ENCODE measurements around the gene RTL5. TPM values are rescaled to one million over a fixed set of nuclear protein-coding genes. Genes with fewer than 3 reads are reported as not detected.

The RTL5 gene
- total RNA-seq, 1 experiment from 2014 or later, result 2.5 TPM

GRCh38 chrX:72142094-72142793 is 10.5 kb upstream of the RTL5 start:
- RAD21 ChIA-PET (ENCODE audit: low non-redundant PET in 1 of 2, low total read pairs in 2 of 2, uncharacterized antibody in 2 of 2, unreplicated experiment in 2 of 2), result no interaction called here
- no peak for DNase-seq (ENCODE audit: low read depth, low spot score)
- no peak for ATAC-seq
- Histone ChIP-seq H3K9ac (ENCODE audit: low read length) (no peak overlapping the region), H3K4me3 (replicated peaks in 1 of 2; ENCODE audit: low read depth in 1 of 2, low read length in 2 of 2) (no peak overlapping the region), H3K4me1 (ENCODE audit: control insufficient read depth in 1 of 2, insufficient read depth in 2 of 2, low read length in 2 of 2) (no peaks in the 10 kb centered on the region), H3K9me3 (ENCODE audit: control insufficient read depth in 1 of 2, insufficient read depth in 1 of 2, low read depth in 1 of 2, low read length in 2 of 2) (no peaks in the 10 kb centered on the region), H2AFZ (ENCODE audit: low read depth, low read length, poor library complexity, severe bottlenecking) (no peak overlapping the region), H3K27ac (ENCODE audit: low read depth, low read length) (no peak overlapping the region), H3K4me2 (ENCODE audit: low read length) (no peak overlapping the region), H4K20me1 (ENCODE audit: insufficient read depth) (no peaks in the 10 kb centered on the region), H3K36me3 (ENCODE audit: control insufficient read depth in 1 of 2, insufficient read depth in 2 of 2, low read length in 2 of 2) (no peaks in the 10 kb centered on the region), H3K27me3 (ENCODE audit: insufficient read depth, low read length) (no peaks in the 10 kb centered on the region), H3K79me2 (ENCODE audit: insufficient read depth, low read length) (no peaks in the 10 kb centered on the region), H3K9me2 (ENCODE audit: insufficient read depth) (no peaks in the 10 kb centered on the region)
- TF ChIP-seq SIN3A (IDR thresholded peaks at IDR 0.05; ENCODE audit: low read depth), result no peak
- no TSS peak for BruUV-seq (replicated peaks)
- CTCF ChIA-PET, result no interaction called here
- POLR2A ChIA-PET, result no interaction called here
- intact Hi-C loops (cut with micrococcal nuclease), result no loop called here

- Histone ChIP-seq H3K27ac (ENCODE audit: low read depth, low read length) (no peak overlapping the region), H4K20me1 (ENCODE audit: insufficient read depth) (no peaks in the 10 kb centered on the region), H3K4me2 (ENCODE audit: low read length) (no peak overlapping the region), H3K27me3 (ENCODE audit: insufficient read depth, low read length) (no peaks in the 10 kb centered on the region), H3K4me3 (replicated peaks in 1 of 2; ENCODE audit: low read depth in 1 of 2, low read length in 2 of 2) (no peak overlapping the region), H3K36me3 (ENCODE audit: control insufficient read depth in 1 of 2, insufficient read depth in 2 of 2, low read length in 2 of 2) (no peaks in the 10 kb centered on the region), H3K9me3 (ENCODE audit: control insufficient read depth in 1 of 2, insufficient read depth in 1 of 2, low read depth in 1 of 2, low read length in 2 of 2) (no peaks in the 10 kb centered on the region), H3K9me2 (ENCODE audit: insufficient read depth) (no peaks in the 10 kb centered on the region), H3K9ac (ENCODE audit: low read length) (no peak overlapping the region), H3K79me2 (ENCODE audit: insufficient read depth, low read length) (no peaks in the 10 kb centered on the region), H3K4me1 (ENCODE audit: control insufficient read depth in 1 of 2, insufficient read depth in 2 of 2, low read length in 2 of 2) (no peaks in the 10 kb centered on the region), H2AFZ (ENCODE audit: low read depth, low read length, poor library complexity, severe bottlenecking) (no peak overlapping the region)
- ATAC-seq (no peak), DNase-seq (ENCODE audit: low read depth, low spot score) (no peak)
- TF ChIP-seq RAD21 (IDR thresholded peaks at IDR 0.05; ENCODE audit: low read depth), result no peak
- no peak for TF ChIP-seq POLR2A (IDR thresholded peaks at IDR 0.05; ENCODE audit: borderline replicate concordance, extremely low read depth, insufficient read depth, insufficient read length)
- TF ChIP-seq CBX3 (IDR thresholded peaks at IDR 0.05; ENCODE audit: low read depth), result no peak
- TF ChIP-seq REST (IDR thresholded peaks at IDR 0.05; ENCODE audit: low read depth), result no peak
- TF ChIP-seq ZBTB33 (IDR thresholded peaks at IDR 0.05; ENCODE audit: extremely low read depth, insufficient replicate concordance, low read length), result no peak
- TF ChIP-seq FOSL1 (IDR thresholded peaks at IDR 0.05; ENCODE audit: low read depth), result no peak
- no peak for TF ChIP-seq EZH2phosphoT487 (IDR thresholded peaks at IDR 0.05; ENCODE audit: borderline replicate concordance)
- TF ChIP-seq ELF1 (IDR thresholded peaks at IDR 0.05; ENCODE audit: borderline replicate concordance, low read depth), result no peak
- no peak for TF ChIP-seq TCF7L2 (IDR thresholded peaks at IDR 0.05; ENCODE audit: borderline replicate concordance, extremely low read depth, insufficient read depth, insufficient read length)
- no peak for TF ChIP-seq CEBPB (IDR thresholded peaks at IDR 0.05; ENCODE audit: low read depth)
- no peak for TF ChIP-seq ZFX (IDR thresholded peaks at IDR 0.05)
- no peak for TF ChIP-seq SRF (IDR thresholded peaks at IDR 0.05; ENCODE audit: low read depth)
- no peak for TF ChIP-seq SP1 (IDR thresholded peaks at IDR 0.05; ENCODE audit: low read depth)
- no peak for TF ChIP-seq EZH2 (IDR thresholded peaks at IDR 0.05)
- no peak for TF ChIP-seq SIN3A (IDR thresholded peaks at IDR 0.05; ENCODE audit: low read depth)
- ChIA-PET CTCF (no interaction called here), POLR2A (no interaction called here), RAD21 (ENCODE audit: low non-redundant PET in 1 of 2, low total read pairs in 2 of 2, uncharacterized antibody in 2 of 2, unreplicated experiment in 2 of 2) (no interaction called here)
- no TSS peak for BruUV-seq (replicated peaks)
- intact Hi-C loops (cut with micrococcal nuclease), result no loop called here
Observed at GRCh38 chrX:72141372-72142004, 9.8 kb upstream of the RTL5 start.

Measured in HCT116 (cell line).